ENCODE results near the gene TBC1D5. TPM values are rescaled to one million over a fixed set of nuclear protein-coding genes. Genes with fewer than 3 reads are reported as not detected.

Gene TBC1D5
- total and polyA plus RNA-seq, 2 donors (not counting 1 experiment from before 2014, with no cell fraction given), result 22.6 to 111 TPM

GRCh38 chr3:17642474-17642873 is 100.0 kb downstream of the TBC1D5 start:
- Histone ChIP-seq H3K27ac (ENCODE audit: low read length in 2 of 2) (no peak overlapping the region), H3K9ac (ENCODE audit: low read length) (no peak overlapping the region), H2AFZ (ENCODE audit: insufficient read depth, low read depth, low read length, poor library complexity, severe bottlenecking) (no peak overlapping the region), H3K36me3 (replicated peaks in 1 of 2; ENCODE audit: control extremely low read depth in 1 of 2, control insufficient read depth in 1 of 2, extremely low read depth in 1 of 2, insufficient read depth in 2 of 2, low read length in 1 of 2) (no peaks in the 10 kb centered on the region), H3K9me3 (ENCODE audit: control extremely low read depth in 1 of 3, control insufficient read depth in 2 of 3, insufficient read depth in 1 of 3, low read length in 2 of 3) (no peaks in the 10 kb centered on the region), H3K4me3 (ENCODE audit: control extremely low read depth in 1 of 5, extremely low read depth in 1 of 5, insufficient read depth in 1 of 5, low read depth in 2 of 5, low read length in 4 of 5) (no peak overlapping the region), H3K79me2 (ENCODE audit: control insufficient read depth, insufficient read depth, low read length) (peaks cover 75% of the 10 kb centered on the region), H3K4me2 (replicated peaks; ENCODE audit: low read depth, low read length, poor library complexity, severe bottlenecking) (no peak overlapping the region), H3K4me1 (ENCODE audit: control insufficient read depth in 2 of 2, insufficient read depth in 2 of 2, low read length in 2 of 2) (no peaks in the 10 kb centered on the region), H3K27me3 (replicated peaks in 1 of 4; ENCODE audit: control extremely low read depth in 1 of 4, control insufficient read depth in 3 of 4, insufficient read depth in 4 of 4, low read length in 3 of 4) (no peaks in the 10 kb centered on the region), H4K20me1 (ENCODE audit: control insufficient read depth, insufficient read depth, low read length, poor library complexity, severe bottlenecking) (peaks cover 30% of the 10 kb centered on the region)
- CTCF ChIA-PET, result interaction anchor here (1.1 to 5.9 kb wide), 3 partner anchors 8 to 200 kb away, joined by 3 to 177 read pairs (median 3); no protein-coding TSS in a partner anchor
- POLR2A ChIA-PET, result no interaction called here
- Mint-ChIP-seq H3K4me3 (no peak overlapping the region), H3K4me1 (peaks cover 23% of the 10 kb centered on the region), H3K27me3 (no peaks in the 10 kb centered on the region), H3K27ac (no peak overlapping the region), H3K9me3 (ENCODE audit: insufficient read depth) (no peaks in the 10 kb centered on the region)
- WGBS (ENCODE audit: insufficient coverage), result no CpG with 5 or more reads among the region's 3 CpGs
- TF ChIP-seq CTCF (IDR thresholded peaks at IDR 0.05), result no peak
- no peak for TF ChIP-seq EZH2 (IDR thresholded peaks at IDR 0.05; ENCODE audit: borderline replicate concordance, insufficient read depth, low read depth, low read length, poor library complexity, severe bottlenecking)
- no peak for ATAC-seq (ENCODE audit: low read depth)
- no peak for DNase-seq
- intact Hi-C loops (cut with micrococcal nuclease), result loop anchor here (10.0 kb wide), 1 partner anchor 102 kb away; the partner anchor contains the start of gene TBC1D5

- no peak overlapping the region for H3K9ac ChIP-seq (ENCODE audit: low read length)
- no peak overlapping the region for H3K27ac Mint-ChIP-seq
- H3K4me2 ChIP-seq (replicated peaks; ENCODE audit: low read depth, low read length, poor library complexity, severe bottlenecking), result no peak overlapping the region
- TF ChIP-seq CTCF (IDR thresholded peaks at IDR 0.05), result no peak
- no peak for TF ChIP-seq EZH2 (IDR thresholded peaks at IDR 0.05; ENCODE audit: borderline replicate concordance, insufficient read depth, low read depth, low read length, poor library complexity, severe bottlenecking)
- H3K4me3 ChIP-seq (ENCODE audit: control extremely low read depth in 1 of 5, extremely low read depth in 1 of 5, insufficient read depth in 1 of 5, low read depth in 2 of 5, low read length in 4 of 5), result no peak overlapping the region
- no peak overlapping the region for H2AFZ ChIP-seq (ENCODE audit: insufficient read depth, low read depth, low read length, poor library complexity, severe bottlenecking)
- H3K27me3 ChIP-seq (replicated peaks in 1 of 4; ENCODE audit: control extremely low read depth in 1 of 4, control insufficient read depth in 3 of 4, insufficient read depth in 4 of 4, low read length in 3 of 4), result no peaks in the 10 kb centered on the region
- ATAC-seq (ENCODE audit: low read depth) (no peak), DNase-seq (no peak)
- intact Hi-C loops (cut with micrococcal nuclease), result loop anchor here (10.0 kb wide), 1 partner anchor 104 kb away; the partner anchor contains the start of gene TBC1D5
- H3K27me3 Mint-ChIP-seq, result no peaks in the 10 kb centered on the region
- H3K27ac ChIP-seq (ENCODE audit: low read length in 2 of 2), result no peak overlapping the region
- peaks cover 23% of the 10 kb centered on the region for H4K20me1 ChIP-seq (ENCODE audit: control insufficient read depth, insufficient read depth, low read length, poor library complexity, severe bottlenecking)
- H3K4me1 Mint-ChIP-seq, result peaks cover 23% of the 10 kb centered on the region
- CTCF ChIA-PET, result interaction anchor here (4.0 kb wide), 1 partner anchor 200 kb away, joined by 21 read pairs; no protein-coding TSS in a partner anchor
- H3K9me3 Mint-ChIP-seq (ENCODE audit: insufficient read depth), result no peaks in the 10 kb centered on the region
- peaks cover 67% of the 10 kb centered on the region for H3K79me2 ChIP-seq (ENCODE audit: control insufficient read depth, insufficient read depth, low read length)
- H3K4me1 ChIP-seq (ENCODE audit: control insufficient read depth in 2 of 2, insufficient read depth in 2 of 2, low read length in 2 of 2), result no peaks in the 10 kb centered on the region
- no peak overlapping the region for H3K4me3 Mint-ChIP-seq
- POLR2A ChIA-PET, result no interaction called here
- H3K36me3 ChIP-seq (replicated peaks in 1 of 2; ENCODE audit: control extremely low read depth in 1 of 2, control insufficient read depth in 1 of 2, extremely low read depth in 1 of 2, insufficient read depth in 2 of 2, low read length in 1 of 2), result no peaks in the 10 kb centered on the region
- H3K9me3 ChIP-seq (ENCODE audit: control extremely low read depth in 1 of 3, control insufficient read depth in 2 of 3, insufficient read depth in 1 of 3, low read length in 2 of 3), result no peaks in the 10 kb centered on the region
These were observed 102.0 kb downstream of the TBC1D5 start for GRCh38 chr3:17640466-17640865.

Data from B cell (primary cell).